Hematopoietic multipotent progenitor cell treated with erythropoietin and hydrocortisone succinate and interleukin-3 and kit ligand, for 17 days (in vitro differentiated cells): ENCODE results near the gene KCNG2.

Experiments used
- DNase-seq: peaks from one replicate; pipeline ENCODE4 v3.0.0-alpha.2; 2015; ENCODE audit warnings: low spot score

The KCNG2 gene

GRCh38 chr18:79943608-79944125, 145.9 kb downstream of the KCNG2 start:
- no peak for DNase-seq

GRCh38 chr18:79944126-79944731, 146.5 kb downstream of the KCNG2 start:
- no peak for DNase-seq

GRCh38 chr18:79944746-79945117, 147.0 kb downstream of the KCNG2 start:
- peak; percentile 76 for DNase-seq

GRCh38 chr18:79945118-79946042, 147.6 kb downstream of the KCNG2 start:
- DNase-seq: no peak

GRCh38 chr18:79947054-79947755, 149.5 kb downstream of the KCNG2 start:
- no peak for DNase-seq

GRCh38 chr18:79947881-79948610, 150.3 kb downstream of the KCNG2 start:
- no peak for DNase-seq

GRCh38 chr18:79948719-79949411, 151.1 kb downstream of the KCNG2 start:
- no peak for DNase-seq
